Progenitor cell of endocrine pancreas (in vitro differentiated cells): ENCODE measurements around the gene C19orf85. TPM values are rescaled to one million over a fixed set of nuclear protein-coding genes. Genes with fewer than 3 reads are reported as not detected.

Experiments used
- DNase-seq: peaks from one replicate; pipeline ENCODE4 v3.0.0; 2021; ENCODE audit warnings: low spot score; ENCODE audit not compliant: unreplicated experiment
- H3K27ac Mint-ChIP-seq: 2 replicates; pipeline ENCODE4 v1.8.0; 2021; ENCODE audit warnings: mild to moderate bottlenecking, moderate library complexity, mixed read lengths
- H3K27me3 Mint-ChIP-seq: 2 replicates; pipeline ENCODE4 v1.8.0; 2021; ENCODE audit warnings: mixed read lengths
- H3K36me3 Mint-ChIP-seq: 2 replicates; pipeline ENCODE4 v1.8.0; 2022; ENCODE audit warnings: mixed read lengths; ENCODE audit not compliant: insufficient read depth
- H3K4me1 Mint-ChIP-seq: 2 replicates; pipeline ENCODE4 v1.8.0; 2021; ENCODE audit warnings: low read depth, mixed read lengths
- H3K4me3 Mint-ChIP-seq: 2 replicates; pipeline ENCODE4 v1.8.0; 2021; ENCODE audit warnings: low read depth, mild to moderate bottlenecking, moderate library complexity, mixed read lengths
- H3K9me3 Mint-ChIP-seq: 2 replicates; pipeline ENCODE4 v1.8.0; 2021; ENCODE audit warnings: low read depth, mixed read lengths
- CTCF ChIP-seq: fragments of 200-600 bp; sonication (generic); IDR thresholded peaks from one replicate; pipeline ENCODE4 v1.5.0; 2021; ENCODE audit warnings: antibody characterized with exemption, mild to moderate bottlenecking; ENCODE audit not compliant: unreplicated experiment
- total RNA-seq: library from RNA; stranded (reverse); gene quantifications from 2 replicates; pipeline ENCODE4 v1.2.1, GENCODE V29; 2021

The C19orf85 gene
- total RNA-seq, 1 donor from 2014 or later: not detected

- no peaks in the 10 kb centered on the region for H3K9me3 Mint-ChIP-seq
Observed at GRCh38 chr19:55471266-55471665, 6.7 kb upstream of the C19orf85 start.

GRCh38 chr19:55468054-55468393 lies 3.5 kb upstream of the C19orf85 start:
- TF ChIP-seq CTCF: peak; percentile 3
- Mint-ChIP-seq H3K27me3 (peaks cover 21% of the 10 kb centered on the region), H3K9me3 (no peaks in the 10 kb centered on the region), H3K4me1 (no peaks in the 10 kb centered on the region), H3K36me3 (no peaks in the 10 kb centered on the region), H3K27ac (no peak overlapping the region), H3K4me3 (no peak overlapping the region)
- DNase-seq: no peak

More at GRCh38 chr19:55471266-55471665, 6.7 kb upstream of the C19orf85 start:
- no peak for DNase-seq
- no peak for TF ChIP-seq CTCF
- H3K27me3 Mint-ChIP-seq: peaks cover 12% of the 10 kb centered on the region
- no peak overlapping the region for H3K4me3 Mint-ChIP-seq
- H3K36me3 Mint-ChIP-seq: no peaks in the 10 kb centered on the region
- peak overlapping the region; percentile 81 for H3K27ac Mint-ChIP-seq
- H3K4me1 Mint-ChIP-seq: no peaks in the 10 kb centered on the region

- H3K9me3 Mint-ChIP-seq: no peaks in the 10 kb centered on the region
- no peak overlapping the region for H3K27ac Mint-ChIP-seq
- H3K27me3 Mint-ChIP-seq: peaks cover 24% of the 10 kb centered on the region
- no peak overlapping the region for H3K4me3 Mint-ChIP-seq
- no peaks in the 10 kb centered on the region for H3K36me3 Mint-ChIP-seq
- H3K4me1 Mint-ChIP-seq: no peaks in the 10 kb centered on the region
- peak; percentile 99 for TF ChIP-seq CTCF
- peak; percentile 68 for DNase-seq
Observed at GRCh38 chr19:55467236-55468053, 2.9 kb upstream of the C19orf85 start.

GRCh38 chr19:55466241-55466614 lies 1.7 kb upstream of the C19orf85 start:
- Mint-ChIP-seq H3K4me3 (no peak overlapping the region), H3K9me3 (no peaks in the 10 kb centered on the region), H3K36me3 (no peaks in the 10 kb centered on the region), H3K27ac (no peak overlapping the region), H3K27me3 (peaks cover 24% of the 10 kb centered on the region), H3K4me1 (peaks cover 3% of the 10 kb centered on the region)
- TF ChIP-seq CTCF: no peak
- DNase-seq: no peak

- Mint-ChIP-seq H3K4me3 (no peak overlapping the region), H3K27ac (no peak overlapping the region), H3K9me3 (no peaks in the 10 kb centered on the region), H3K27me3 (peaks cover 24% of the 10 kb centered on the region), H3K36me3 (no peaks in the 10 kb centered on the region), H3K4me1 (peaks cover 7% of the 10 kb centered on the region)
- TF ChIP-seq CTCF: no peak
- DNase-seq: no peak
Observed at GRCh38 chr19:55465460-55466240, 1.1 kb upstream of the C19orf85 start.
